Stimulated activated CD4-positive, alpha-beta T cell treated with anti-CD3 and anti-CD28 coated beads, Interleukin-15, amount 100 ng/mL, for 48 hours (primary cell): ENCODE results near the gene ZNF324.
A peak's percentile ranks its signal among the peaks of the same experiment; 100 is the strongest.
"Not testable (repeated sequence)": the region's sequence is repeated elsewhere in the genome, so short reads cannot be mapped to it uniquely, and the experiment has no call there.

Source experiments
- DNase-seq, 2 donors: peaks; one replicate each; pipeline ENCODE4 v3.0.0-alpha.2; 2020; ENCODE audit warnings: low read depth in 2 of 2

The ZNF324 gene

DNA sequence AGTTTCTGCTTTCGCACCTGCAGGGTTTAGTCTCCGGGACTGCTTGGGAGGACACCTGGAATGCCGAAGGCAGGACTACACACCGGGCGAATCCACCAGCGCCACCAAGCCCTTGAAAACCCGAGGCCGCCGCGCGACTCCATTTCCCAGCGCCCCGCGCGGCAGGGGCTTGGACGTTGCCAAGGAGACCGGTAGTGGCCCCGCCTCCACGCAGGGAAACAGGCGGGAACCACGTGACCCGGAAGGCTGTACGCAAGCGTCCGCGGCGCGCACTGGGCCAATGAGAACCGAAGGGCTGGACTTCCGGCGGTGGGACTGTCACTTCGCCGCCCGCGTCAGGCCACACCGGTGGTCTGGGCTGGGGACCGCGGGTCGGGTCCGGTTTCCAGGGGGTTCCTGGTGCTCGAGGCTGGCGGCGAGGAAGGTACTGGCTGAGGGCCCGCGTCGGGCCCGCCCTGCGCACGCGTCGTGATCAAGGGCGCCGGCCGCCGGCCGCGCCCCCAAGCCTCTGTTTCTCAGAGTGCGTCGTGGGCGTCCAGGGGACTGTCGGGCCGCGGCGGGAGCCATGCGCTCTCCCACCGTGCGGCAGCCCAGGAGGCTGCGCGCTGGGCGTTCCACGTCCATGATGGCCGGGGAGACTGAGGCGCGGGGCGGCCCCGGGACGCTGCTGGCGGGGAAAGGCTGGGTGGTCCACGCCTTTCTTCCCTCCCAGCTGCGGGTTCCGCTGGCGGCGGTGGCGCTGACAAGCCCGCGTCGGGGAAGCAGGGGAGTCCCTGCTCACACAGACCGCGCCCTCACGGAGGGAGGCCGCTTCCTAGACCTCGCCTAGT lies at the start of gene ZNF324:
ZNF324 (plus strand) TSS at position 321 of the 830 bp plus-strand sequence. CDS start 2,106 bp downstream, outside the sequence.
- DNase-seq, result peak; percentile 95 to 97

GRCh38 chr19:58428617-58429016 lies 38.3 kb upstream of the ZNF324 start:
- DNase-seq, result no peak

- DNase-seq, result no peak
Observed at GRCh38 chr19:58429745-58430144, 37.1 kb upstream of the ZNF324 start.

GRCh38 chr19:58434217-58434616 lies 32.7 kb upstream of the ZNF324 start:
- DNase-seq, result no peak

DNA sequence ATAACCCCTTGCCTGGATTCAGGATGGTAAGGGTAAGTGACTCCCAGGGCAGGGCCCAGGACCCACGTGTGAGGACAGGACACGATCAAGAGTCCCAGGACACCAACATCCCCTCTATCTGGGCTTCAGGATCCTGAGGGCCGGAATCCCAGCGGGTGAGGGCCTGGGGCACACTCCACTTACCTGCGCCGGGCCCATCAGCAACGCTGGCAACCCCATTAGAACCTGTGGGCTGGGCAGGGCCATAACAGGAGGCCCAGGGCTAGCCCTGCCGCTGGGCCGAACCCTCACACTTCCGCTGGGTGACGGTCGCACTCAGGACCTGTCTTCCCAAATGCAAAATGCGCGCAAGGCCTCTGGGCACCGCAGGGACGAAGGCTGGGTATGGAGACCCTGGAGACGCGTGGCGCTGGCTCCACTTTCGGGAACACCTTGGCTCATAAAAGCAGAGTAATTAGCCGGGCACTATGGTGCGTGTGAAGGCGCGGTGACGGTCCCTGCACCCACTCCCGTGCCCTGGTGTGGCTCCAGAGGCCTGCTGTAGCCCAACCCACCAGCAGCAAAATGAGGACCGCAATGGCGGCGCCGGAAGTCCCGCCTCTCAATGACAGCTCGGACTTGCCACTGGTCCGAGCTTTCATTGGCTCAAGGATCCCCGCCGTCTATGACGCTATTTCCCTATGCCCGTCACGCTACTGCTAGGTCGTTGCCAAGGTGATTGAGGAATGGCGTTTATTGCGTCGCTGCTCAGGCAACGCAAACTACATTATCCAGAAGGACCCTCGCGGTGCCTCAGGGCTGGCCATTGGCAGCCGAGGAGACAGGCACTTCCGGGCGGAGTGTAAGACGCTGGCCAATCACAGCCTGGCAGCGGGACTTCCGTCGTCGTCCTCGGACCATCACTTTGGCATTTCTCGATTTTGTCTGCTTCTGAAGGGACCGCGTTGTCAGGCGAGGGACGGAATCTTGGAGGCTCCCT lies 27.0 kb upstream of the ZNF324 start, which contains the start of gene ZNF132:
ZNF132 (minus strand) TSS at position 578 of the 979 bp plus-strand sequence; CDS start at position 246, 332 bp downstream.
- DNase-seq, result peak; percentile 90 to 95

- no peak for DNase-seq
Observed at GRCh38 chr19:58440556-58440955, 26.3 kb upstream of the ZNF324 start.

DNA sequence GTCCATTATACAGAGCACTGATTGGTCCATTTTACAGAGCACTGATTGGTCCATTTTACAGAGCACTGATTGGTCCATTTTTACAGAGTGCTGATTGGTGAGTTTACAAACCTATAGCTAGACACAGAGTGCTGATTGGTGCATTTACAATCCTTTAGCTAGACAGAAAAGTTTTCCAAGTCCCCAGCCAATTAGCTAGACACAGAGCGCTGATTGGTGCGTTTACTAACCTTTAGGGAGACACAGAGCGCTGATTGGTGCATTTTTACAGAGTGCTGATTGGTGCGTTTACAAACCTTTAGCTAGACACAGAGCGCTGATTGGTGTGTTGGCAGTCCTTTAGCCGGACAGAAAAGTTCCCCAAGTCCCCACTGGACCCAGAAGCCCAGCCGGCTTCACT lies 23.9 kb upstream of the ZNF324 start:
- not testable (repeated sequence) for DNase-seq

DNA sequence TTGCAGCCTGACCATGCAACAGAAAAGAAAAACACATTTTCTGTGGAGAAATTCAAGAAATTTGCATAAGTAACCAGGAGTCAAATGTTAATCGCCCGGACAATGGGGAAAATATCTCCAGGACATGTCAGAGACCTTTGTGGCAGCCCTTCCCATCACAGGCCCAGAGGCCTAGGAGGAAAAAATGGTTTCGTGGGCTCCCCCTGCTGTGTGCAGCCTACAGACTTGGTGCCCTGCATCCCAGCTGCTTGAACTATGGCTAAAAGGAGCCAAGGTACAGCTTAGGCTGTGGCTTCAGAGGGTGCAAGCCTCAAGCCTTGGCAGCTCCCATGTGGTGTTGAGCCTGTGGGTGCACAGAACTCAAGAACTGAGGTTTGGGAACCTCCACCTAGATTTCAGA lies 18.0 kb upstream of the ZNF324 start:
- not testable (repeated sequence) for DNase-seq

- DNase-seq, result not testable (repeated sequence)
Observed at GRCh38 chr19:58449980-58450379, 16.9 kb upstream of the ZNF324 start.

GRCh38 chr19:58450856-58451357 lies 16.0 kb upstream of the ZNF324 start:
- DNase-seq, result no peak

DNA sequence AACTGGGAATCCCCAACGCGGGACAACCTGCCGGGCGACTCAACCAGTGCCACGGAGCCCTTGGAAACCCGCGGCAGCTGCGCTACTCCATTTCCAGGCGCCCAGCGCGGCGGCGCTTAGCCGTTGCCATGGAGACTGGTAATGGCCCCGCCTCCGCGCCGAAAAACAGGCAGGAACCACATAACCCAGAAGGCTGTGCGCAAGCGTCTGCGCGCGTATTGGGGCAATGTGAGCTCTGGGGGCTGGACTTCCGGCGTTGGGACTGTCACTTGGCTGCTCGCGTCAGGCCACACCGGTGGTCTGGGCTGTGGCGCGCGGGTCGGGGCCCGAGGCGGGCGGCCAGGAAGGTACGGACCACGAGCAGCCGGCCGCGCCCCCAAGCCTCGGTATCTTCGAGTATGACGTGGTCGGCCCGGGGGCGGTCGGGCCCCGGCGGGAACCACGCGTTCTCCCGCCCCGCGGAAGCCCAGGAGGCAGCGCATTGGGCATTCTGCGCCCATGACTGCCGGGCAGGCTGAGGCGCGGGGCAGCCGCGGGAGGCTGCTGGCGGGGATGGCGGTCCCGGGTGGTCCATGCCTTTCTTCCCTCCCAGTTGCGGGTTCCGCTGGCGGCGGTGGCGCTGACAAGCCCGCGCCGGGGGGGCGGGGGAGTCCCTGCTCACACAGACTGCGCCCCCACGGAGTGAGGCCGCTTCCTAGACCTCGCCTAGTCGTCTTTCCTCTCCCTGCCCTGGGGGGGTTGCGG lies 15.3 kb upstream of the ZNF324 start, which contains the start of gene ZNF324B:
ZNF324B (plus strand) TSS at position 265 of the 744 bp plus-strand sequence. CDS start 2,080 bp downstream, outside the sequence.
- DNase-seq, result peak; percentile 91 to 92

DNA sequence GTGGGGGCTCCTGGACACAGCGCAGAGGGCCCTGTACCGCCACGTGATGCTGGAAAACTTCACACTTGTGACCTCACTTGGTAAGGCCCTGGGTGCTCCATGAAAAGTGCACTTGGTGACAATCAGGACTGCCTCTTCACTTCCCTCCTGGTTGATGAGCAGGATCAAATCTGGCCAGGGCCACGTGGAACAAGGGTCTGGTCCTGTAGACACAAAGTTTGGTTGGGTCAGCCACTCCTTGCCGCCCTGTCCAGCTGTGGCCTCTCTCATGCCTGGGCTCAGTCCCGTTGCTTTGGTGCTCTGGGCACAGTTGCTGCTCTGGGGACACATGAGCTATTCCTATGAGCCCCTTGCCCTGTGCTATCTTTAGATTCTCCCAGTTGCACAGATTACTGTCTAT lies 13.1 kb upstream of the ZNF324 start:
- no peak for DNase-seq

DNA sequence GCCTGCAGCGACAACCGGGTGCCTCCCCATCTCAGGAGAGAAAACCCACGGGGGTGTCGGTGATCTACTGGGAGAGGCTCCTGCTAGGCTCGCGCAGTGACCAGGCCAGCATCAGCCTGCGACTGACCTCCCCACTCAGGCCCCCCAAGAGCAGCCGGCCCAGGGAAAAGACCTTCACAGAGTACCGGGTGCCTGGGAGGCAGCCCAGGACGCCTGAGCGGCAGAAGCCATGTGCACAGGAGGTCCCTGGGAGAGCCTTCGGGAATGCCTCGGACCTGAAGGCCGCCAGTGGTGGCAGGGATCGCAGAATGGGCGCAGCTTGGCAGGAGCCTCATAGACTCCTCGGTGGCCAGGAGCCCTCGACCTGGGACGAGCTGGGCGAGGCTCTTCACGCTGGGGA lies 11.6 kb upstream of the ZNF324 start:
- DNase-seq, result no peak

DNA sequence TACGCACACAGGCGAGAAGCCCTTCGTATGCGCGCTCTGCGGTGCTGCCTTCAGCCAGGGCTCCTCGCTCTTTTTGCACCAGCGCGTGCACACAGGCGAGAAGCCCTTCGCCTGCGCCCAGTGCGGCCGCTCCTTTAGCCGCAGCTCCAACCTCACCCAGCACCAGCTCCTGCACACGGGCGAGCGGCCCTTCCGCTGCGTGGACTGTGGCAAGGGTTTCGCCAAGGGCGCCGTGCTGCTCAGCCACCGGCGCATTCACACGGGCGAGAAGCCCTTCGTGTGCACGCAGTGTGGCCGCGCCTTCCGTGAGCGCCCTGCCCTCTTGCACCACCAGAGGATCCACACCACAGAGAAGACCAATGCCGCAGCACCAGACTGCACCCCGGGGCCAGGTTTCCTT lies 10.8 kb upstream of the ZNF324 start:
- DNase-seq, result no peak

DNA sequence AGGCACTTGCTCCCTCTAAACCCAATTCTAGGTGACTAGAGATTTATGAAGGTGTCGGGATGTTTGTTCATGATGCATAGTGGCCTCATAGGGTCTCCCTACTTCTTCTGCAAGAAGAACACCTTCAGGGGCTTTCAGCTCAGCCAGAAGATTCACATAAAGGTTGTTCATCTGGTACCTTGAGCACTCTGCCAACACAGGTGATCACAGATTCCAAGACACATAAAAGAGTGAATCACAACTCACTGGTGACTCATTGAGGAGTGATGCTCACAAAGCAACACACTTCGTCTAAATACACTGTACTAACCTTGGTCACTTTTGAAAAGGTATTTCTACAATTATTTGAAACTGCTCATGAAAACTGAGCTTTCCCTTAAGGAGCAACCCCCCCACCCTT lies 6.8 kb upstream of the ZNF324 start:
- DNase-seq, result no peak

DNA sequence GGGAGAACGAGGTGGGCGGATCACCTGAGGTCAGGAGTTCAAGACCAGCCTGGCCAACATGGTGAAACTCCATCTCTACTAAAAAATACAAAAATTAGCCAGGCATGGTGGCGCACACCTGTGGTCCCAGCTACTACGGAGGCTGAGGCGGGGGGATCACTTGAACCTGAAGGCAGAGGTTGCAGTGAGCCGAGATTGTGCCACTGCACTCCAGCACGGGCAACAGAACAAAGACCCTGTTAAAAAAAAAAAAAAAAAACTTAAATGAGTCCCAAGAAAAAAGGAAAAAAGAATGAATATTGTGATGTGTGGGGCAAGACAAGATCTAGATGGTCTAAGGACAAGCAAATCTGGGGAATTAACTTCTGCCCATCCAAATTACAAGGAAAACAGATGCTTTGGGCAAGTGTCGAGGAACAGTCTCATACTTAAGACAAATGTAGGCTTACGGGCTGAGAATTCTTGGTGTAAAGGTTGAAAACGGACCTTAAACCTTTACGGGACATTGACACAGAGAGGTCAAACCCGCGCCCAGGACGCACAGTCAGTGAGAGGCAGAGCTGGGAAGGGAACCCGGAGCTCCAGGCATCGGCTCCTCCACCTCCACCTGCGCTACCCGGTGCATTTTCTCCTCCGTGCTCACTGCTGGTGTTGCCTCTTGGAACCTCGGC lies 656 bp upstream of the ZNF324 start:
- no peak for DNase-seq

DNA sequence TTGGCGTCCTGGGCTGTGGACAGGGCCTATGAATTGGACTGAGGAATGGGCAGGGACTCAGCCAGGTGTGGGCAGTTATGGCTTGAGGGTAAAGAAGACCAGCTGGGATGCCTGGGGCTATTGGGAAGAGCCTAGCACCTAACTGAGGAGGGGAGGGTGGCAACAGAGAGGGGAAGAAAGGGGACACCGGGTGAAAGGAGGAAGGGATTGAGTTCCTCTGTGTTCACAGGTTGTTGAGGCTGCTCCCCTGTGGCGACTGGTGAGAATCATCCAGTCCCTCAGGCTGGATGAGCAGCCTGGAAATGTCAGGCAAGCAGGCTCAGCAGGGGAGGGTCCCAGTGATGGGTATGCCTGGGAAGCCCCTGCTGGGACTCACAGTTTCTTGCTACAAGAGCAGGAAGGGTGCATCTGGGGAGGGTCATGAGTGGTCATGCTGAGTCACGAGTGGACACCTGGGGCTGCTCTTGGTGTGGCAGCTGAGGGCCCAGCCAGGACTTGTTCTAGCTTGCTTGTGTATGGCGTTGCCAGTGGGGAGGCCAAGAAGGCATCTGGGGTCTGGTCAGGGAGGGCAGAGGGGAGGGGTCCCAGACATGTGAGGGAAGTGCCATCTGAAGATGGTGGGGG lies 1.4 kb downstream of the ZNF324 start:
- DNase-seq, result no peak

DNA sequence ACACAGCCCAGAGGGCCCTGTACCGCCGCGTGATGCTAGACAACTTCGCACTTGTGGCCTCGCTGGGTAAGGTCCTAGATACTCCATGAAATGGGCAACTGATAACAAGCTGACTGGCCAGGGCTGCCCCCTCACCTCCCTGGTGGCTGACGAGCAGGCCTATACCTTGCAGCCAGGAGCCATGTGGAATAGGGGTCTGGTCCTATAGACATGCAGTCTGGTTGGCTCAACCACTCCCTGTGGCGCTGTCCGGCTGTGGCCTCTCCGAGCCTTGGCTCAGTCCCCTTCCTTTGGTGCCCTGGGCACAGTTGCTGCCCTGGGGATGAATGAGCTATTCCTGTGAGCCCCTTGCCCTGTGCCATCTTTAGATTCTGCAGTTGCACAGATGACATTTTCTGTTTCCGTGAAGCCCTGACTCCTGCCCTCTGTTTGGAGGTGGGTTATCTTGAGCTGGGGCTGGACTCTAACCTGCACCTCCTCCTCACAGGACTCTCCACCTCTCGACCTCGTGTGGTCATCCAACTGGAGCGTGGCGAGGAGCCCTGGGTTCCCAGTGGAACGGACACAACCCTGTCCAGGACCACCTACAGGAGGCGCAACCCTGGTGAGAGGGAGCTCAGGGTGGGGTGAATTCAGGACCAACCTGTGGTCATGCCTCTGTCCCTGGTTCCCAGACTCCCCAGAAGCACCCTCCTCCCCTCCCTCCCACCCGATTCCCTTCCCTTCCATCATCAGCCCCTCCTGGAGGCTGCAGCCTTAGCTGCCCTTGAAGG lies 2.5 kb downstream of the ZNF324 start:
- no peak for DNase-seq

DNA sequence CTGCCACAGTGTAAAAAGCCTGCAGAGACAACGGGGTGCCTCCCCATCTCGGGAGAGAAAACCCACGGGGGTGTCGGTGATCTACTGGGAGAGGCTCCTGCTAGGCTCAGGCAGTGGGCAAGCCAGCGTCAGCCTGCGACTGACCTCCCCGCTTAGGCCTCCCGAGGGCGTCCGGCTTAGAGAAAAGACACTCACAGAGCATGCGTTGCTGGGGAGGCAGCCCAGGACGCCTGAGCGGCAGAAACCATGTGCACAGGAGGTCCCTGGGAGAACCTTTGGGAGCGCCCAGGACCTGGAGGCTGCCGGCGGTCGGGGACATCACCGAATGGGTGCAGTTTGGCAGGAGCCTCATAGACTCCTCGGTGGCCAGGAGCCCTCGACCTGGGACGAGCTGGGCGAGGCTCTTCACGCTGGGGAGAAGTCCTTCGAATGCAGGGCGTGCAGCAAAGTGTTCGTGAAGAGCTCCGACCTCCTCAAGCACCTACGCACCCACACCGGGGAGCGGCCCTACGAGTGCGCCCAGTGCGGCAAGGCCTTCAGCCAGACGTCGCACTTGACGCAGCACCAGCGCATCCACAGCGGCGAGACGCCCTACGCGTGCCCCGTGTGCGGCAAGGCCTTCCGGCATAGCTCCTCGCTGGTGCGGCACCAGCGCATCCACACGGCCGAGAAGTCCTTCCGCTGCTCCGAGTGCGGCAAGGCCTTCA lies 4.1 kb downstream of the ZNF324 start:
- not testable (repeated sequence) for DNase-seq
